Measurements from ENCODE around the gene MLLT3.

DNA sequence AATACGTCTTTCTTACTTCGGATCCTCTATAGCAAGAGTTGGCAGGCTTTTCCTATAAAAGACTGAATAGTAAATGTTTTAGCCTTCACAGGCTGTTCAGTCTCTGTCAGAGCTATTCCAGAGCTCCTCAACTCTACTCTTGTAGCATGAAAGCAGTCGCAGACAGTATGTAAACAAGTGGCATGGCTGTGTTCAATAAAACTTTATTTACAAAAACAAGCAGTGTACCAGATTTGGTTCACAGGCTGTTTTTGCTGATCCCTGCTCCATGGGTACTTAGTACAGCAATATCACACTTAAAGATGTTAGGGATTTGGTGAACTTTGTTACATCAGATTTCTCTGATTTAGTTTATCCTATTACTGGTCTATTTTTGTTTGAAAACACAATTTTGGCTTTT lies 235.2 kb downstream of the MLLT3 start:
- TF ChIP-seq, protein P1, sequence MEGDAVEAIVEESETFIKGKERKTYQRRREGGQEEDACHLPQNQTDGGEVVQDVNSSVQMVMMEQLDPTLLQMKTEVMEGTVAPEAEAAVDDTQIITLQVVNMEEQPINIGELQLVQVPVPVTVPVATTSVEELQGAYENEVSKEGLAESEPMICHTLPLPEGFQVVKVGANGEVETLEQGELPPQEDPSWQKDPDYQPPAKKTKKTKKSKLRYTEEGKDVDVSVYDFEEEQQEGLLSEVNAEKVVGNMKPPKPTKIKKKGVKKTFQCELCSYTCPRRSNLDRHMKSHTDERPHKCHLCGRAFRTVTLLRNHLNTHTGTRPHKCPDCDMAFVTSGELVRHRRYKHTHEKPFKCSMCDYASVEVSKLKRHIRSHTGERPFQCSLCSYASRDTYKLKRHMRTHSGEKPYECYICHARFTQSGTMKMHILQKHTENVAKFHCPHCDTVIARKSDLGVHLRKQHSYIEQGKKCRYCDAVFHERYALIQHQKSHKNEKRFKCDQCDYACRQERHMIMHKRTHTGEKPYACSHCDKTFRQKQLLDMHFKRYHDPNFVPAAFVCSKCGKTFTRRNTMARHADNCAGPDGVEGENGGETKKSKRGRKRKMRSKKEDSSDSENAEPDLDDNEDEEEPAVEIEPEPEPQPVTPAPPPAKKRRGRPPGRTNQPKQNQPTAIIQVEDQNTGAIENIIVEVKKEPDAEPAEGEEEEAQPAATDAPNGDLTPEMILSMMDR (IDR thresholded peaks at IDR 0.05), result no peak
- TF ChIP-seq POLR2A (IDR thresholded peaks at IDR 0.05), result no peak

Measured in thyroid gland (tissue), 4 donors.